Measurements from ENCODE around the gene ZNF618.

ZNF618 gene

GRCh38 chr9:113882636-113883164, 6.6 kb downstream of the ZNF618 start:
- H3K4me3 ChIP-seq (ENCODE audit: low read length) = no peak overlapping the region
- TF ChIP-seq, protein P1, sequence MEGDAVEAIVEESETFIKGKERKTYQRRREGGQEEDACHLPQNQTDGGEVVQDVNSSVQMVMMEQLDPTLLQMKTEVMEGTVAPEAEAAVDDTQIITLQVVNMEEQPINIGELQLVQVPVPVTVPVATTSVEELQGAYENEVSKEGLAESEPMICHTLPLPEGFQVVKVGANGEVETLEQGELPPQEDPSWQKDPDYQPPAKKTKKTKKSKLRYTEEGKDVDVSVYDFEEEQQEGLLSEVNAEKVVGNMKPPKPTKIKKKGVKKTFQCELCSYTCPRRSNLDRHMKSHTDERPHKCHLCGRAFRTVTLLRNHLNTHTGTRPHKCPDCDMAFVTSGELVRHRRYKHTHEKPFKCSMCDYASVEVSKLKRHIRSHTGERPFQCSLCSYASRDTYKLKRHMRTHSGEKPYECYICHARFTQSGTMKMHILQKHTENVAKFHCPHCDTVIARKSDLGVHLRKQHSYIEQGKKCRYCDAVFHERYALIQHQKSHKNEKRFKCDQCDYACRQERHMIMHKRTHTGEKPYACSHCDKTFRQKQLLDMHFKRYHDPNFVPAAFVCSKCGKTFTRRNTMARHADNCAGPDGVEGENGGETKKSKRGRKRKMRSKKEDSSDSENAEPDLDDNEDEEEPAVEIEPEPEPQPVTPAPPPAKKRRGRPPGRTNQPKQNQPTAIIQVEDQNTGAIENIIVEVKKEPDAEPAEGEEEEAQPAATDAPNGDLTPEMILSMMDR (conservative IDR thresholded peaks at IDR 0.05; ENCODE audit: low read length) = no peak
- DNase-seq (ENCODE audit: low read depth) = no peak

DNA sequence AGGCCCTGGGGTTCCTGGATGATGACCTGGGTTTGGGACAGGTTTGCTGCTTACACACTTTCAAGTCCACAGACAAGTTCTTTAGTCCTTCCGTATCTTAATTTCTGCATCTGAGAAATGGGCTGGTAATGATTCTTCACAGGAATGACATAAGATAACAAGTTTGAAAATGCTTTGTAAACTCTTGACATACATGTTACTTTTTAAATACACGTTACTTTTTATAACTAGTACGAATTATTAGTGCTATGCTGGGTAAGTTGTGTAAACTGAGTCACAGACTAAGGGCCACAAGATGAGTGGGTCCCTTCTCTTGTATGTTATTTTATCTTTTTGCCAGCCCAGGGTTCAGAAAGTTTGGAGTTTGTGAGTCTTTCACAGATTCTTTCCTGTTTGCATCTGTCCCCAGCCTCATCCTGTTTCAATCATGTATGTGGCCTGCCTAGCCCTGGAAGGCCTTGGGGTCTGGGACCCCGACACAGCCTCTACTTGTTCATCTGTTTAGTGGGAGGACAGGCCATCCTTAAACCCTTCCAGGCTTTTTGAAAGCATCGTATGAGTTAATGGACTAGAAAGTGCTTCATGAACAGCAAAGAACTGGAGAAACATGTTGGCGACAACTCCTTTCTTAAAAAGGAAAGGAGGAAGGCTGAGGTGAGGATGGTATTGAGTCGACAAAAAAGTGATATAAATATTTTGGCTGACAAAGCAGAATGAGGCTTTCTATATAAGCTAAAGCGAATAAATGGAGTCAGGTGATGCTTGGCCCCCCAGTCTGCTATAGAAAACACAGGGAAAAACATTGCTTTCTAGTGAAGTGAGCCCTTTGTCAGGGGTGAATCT, 9.3 kb downstream of the ZNF618 start:
- no peak overlapping the region for H3K4me3 ChIP-seq (ENCODE audit: low read length)
- no peak for DNase-seq (ENCODE audit: low read depth)
- TF ChIP-seq, protein P1 (conservative IDR thresholded peaks at IDR 0.05; ENCODE audit: low read length) = no peak

GRCh38 chr9:113886026-113886369, 9.9 kb downstream of the ZNF618 start:
- peak overlapping the region; percentile 45 for H3K4me3 ChIP-seq (ENCODE audit: low read length)
- TF ChIP-seq, protein P1 (conservative IDR thresholded peaks at IDR 0.05; ENCODE audit: low read length) = no peak

DNA sequence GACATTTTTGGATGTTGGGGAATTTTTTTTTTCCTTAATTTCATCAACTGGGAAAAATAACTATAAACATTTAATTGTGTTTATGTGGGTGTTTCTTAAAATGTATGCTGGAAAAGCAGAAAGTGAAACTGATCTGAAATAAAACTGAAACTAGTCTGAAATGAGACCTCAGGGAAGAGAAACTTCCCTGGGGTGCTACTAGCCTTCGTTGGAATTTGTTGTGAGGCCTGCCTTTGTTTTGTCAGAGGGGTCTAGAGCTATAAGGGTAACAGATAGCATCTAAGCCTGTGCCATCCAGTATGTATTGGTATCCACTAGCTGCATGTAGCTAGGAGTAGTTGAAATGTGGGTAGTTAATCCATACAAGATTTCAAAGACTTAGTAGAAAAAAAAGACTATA, 10.4 kb downstream of the ZNF618 start:
- TF ChIP-seq, protein P1 (conservative IDR thresholded peaks at IDR 0.05; ENCODE audit: low read length) = no peak
- no peak for DNase-seq (ENCODE audit: low read depth)
- peak overlapping the region; percentile 45 for H3K4me3 ChIP-seq (ENCODE audit: low read length)

More at GRCh38 chr9:113886026-113886369, 9.9 kb downstream of the ZNF618 start:
- no peak for DNase-seq (ENCODE audit: low read depth)

DNA sequence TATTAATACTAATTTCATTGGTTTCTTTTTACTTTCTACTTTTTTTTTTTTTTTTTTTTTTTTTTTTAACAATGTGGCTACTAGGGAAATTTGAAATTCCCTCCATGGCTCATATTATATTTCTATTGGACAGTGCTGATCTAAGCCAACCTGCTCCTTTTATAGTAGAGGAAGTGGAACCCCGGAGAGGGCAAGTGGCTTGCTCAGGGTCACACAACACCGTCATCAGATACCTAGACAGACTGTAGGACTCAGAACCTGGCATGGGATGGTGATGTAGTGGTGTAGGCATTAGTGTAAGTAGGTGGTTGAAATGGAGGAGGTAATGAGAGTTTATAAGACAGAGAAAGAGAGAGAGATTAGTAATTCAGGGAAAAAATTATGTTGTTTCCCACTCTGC, 10.8 kb downstream of the ZNF618 start:
- no peak overlapping the region for H3K4me3 ChIP-seq (ENCODE audit: low read length)
- TF ChIP-seq, protein P1 (conservative IDR thresholded peaks at IDR 0.05; ENCODE audit: low read length) = no peak
- no peak for DNase-seq (ENCODE audit: low read depth)

GRCh38 chr9:113887436-113887835, 11.3 kb downstream of the ZNF618 start:
- no peak for DNase-seq (ENCODE audit: low read depth)
- TF ChIP-seq, protein P1 (conservative IDR thresholded peaks at IDR 0.05; ENCODE audit: low read length) = no peak
- no peak overlapping the region for H3K4me3 ChIP-seq (ENCODE audit: low read length)

- H3K4me3 ChIP-seq (ENCODE audit: low read length) = no peak overlapping the region
- TF ChIP-seq, protein P1 (conservative IDR thresholded peaks at IDR 0.05; ENCODE audit: low read length) = no peak
- no peak for DNase-seq (ENCODE audit: low read depth)
Measured at GRCh38 chr9:113888336-113888735, 12.2 kb downstream of the ZNF618 start.
